Cerebellar nuclear complex (tissue), 1 donor: ENCODE results near the gene MYOM3.

Source experiments
- DNase-seq, 2 experiments: peaks; one replicate each; lab custom pipeline; 2025; lab: John Stamatoyannopoulos, UW

Gene MYOM3

DNA sequence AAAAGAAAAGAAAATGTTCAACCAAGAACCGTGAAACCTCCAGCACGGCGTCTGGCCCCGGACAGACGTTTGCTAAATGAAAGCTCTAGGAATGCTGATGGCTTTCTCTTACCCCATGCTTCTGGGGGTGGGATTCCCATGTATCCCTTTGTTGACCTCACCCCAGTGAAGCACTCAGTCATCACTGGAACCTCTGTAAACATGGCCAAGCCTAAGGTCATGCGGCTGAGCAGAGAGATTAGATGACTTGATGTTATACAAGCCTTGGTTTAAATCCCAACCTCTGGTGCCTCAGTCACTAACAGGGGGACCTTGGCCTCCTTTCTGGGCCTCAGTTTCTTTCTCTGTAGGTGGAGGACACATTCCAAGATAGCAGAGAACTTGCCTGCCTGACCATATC lies 2.8 kb upstream of the MYOM3 start:
- DNase-seq: no peak

DNA sequence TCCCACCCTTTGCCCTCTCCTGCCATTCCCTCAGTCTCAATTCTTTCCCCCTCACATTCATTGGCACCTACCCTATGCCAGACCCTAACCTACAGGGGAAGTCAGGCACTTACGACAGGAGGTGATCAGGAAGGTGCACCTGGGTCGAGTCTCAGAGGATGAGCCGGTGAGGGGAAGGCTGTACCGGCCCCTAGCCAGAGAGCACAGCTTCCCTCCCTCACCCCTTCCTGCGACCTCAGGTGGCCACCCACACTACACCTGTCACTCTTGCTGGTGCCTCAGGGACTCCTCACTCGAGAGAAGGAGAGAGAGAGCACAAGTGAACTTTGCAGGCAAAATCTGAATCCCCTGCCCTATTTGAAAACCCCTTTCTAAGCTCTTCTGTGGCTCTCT lies 1.7 kb upstream of the MYOM3 start:
- DNase-seq: no peak

DNA sequence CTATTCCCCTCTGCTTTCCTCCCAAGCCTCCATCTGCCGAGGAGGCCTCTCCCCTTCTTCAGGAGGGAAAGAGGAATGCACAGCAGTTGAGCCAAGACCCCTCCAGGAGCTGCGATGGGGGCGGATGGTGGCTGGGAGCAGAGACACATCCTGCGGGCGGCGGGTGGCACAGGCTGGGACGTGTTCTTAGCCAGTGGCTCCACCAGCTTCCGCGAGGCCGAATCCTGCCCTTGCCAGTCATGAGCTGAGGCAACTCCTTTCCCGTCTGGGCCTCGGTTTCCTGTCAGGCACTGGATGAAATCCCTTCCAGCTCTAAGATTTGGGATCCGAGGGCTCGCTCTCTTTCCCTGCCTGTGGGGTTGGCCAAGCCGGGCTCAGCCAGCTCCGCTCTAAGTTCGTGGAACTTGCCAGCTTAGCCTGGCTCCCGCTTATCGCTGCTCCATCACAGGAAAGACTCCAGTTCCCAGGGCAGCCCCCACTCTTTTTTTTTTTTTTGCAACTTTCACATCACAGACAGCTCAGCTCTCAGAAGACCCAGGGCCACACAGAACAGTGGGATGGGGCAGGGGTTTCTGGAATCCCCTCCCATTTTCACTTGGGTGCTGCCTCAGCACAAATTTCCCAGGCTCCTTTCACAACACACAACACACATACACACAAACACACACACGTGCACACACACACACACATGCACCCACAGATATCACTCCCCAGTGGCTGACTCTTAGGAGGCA lies 506 bp downstream of the MYOM3 start:
- DNase-seq: no peak

DNA sequence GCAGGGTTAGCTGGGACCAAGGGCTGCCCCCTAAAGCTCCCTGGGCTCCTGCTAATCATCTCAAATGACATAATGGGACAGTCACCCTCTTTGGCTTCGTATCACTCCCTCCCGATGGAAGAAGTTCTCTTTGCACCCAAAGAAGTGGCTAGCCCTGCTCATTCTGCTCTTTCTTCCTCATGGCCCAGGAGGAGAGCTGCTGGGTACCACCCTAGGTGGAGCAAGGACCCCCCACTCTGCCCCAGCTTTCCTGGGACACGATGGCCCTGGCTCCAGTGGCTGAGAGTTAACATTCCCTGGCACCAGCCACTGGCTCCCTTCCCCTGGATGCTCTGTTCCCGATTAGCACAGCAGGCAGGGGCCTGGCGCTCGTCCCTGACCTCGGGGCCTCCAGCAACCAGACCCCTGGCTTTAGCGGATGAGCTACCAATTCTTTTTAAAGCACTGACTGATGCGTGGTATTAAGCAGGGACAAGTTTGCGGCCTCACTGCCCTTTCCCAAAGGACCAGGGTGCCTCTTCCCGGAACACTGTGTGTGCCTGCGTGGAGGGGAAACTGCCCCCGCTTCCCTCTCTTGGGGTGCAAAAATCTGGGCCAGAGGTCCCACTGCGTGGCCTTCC lies 1.2 kb downstream of the MYOM3 start:
- DNase-seq: no peak

DNA sequence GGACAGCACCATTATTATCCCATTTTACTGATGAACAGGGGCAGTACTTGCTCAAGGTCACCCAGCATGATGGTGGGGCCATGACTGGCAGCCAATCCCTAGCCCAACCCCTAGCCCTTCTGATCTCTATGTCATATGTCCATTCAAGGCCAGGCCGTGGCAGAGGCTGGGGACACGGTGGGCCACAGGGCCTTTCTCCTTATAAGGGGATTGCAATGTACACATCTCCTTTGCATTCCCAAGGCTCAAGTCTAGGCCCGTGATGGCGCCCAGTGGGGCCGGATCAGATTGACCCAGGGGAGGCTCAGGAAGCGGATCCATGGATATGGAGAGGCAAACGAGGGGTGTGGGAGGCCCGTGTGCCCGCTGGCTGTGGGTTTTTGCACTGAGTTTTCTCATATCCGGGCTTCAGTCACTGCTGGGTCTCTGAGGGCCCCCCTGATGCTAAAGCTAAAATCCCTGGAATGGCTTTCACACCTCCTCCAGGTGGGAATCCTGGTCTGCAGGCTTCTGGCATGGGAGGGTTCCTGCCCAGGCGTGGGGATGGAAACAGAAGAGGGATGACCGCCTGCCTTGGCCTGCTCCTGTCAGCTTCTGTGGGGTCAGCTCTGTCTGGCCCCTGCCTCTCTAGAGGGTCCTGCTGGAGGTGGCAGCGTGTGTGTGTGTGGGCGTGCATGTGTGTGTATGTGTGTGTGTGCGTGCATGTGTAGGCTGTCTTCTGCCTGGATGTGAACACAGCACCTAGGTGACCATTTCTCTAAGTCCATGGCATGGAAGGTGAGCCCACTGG lies 2.1 kb downstream of the MYOM3 start:
- no peak for DNase-seq

DNA sequence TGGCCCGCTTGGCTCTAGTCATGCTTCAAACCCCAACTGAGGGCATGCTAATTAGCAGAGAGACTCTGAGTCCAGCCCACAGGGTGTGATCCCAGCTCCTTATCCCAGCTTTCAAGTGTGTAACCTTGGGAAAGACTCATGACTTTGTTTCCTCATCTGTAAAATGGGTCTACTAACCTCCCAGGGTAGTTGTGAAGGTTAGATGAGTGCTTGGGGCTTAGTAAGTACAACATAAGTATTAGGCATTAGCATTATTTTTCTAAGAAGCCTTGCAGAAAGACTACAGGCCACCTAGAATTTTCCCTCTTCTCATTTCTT lies 2.8 kb downstream of the MYOM3 start:
- no peak for DNase-seq

DNA sequence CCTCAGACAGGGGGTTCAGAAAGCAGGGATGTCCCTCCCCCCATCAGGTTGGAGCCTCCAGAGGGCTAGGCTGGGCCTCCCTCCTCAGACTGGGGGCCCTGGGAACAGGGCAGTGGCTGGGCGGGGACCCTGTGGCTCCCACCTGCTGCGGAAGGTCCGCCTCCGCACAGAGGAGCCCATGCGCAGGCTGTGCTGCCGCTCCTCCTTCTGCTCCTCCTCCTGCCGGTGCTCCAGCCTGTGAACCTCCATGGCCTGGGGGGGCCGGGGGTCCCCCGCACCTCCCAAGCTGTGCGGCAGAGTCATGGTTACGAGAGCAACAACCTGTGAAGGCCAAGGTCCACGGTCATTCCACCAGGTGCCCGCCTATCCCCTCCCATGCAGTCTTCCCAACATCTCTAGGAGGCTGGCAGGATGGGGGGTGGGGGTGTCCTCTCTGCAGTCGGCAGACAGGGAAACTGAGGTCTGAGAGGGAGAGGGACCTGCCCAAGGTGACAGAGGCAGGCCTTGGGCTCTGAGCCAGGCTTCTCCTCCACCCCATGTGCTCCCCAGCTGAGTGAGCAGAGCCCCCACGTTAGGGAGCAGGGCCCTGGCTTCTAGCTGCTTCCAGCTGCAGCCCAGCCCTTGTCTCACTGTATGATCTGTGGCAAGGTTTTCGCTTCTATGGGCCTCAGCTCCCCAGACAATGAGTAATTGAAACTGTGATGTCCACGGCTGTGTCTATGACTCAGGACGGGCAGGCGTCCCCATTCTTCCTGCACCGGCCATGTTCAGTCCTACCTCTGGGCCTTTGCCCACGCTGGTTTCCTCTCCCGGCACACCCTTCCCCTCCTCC lies 3.4 kb downstream of the MYOM3 start:
- no peak for DNase-seq

DNA sequence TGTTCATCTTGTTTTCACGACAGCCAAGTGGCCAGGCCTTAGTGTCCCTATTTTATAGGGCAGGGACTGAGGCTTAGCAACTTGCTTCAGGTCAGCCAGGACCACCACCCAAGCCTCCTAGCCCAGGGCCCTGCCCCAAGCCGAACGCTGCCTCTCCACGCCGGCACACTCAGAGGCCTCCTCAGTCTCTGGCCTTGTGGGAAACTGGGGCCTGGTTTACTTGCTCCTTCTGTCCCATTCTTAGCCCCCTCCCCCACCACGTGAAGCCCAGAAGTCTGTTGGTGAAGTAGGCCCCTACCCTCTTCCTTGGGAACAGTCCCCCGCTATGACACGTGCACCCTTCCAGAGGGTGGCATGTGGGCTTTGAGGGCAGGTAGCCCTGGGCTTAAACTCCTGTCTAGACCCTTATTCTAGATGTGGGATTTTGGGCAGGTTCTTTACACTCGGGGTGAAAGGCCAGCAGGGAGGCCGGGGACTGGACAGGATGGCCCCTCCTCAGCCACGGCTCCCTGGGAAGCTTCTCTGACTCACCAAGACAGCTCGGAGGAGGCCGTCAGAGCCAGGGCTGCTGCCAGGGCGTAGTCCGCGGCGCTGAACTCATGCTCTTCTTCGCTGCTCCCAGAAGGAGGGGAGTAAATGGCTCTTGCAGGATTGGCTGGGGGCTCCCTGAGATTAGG lies 4.3 kb downstream of the MYOM3 start:
- no peak for DNase-seq

DNA sequence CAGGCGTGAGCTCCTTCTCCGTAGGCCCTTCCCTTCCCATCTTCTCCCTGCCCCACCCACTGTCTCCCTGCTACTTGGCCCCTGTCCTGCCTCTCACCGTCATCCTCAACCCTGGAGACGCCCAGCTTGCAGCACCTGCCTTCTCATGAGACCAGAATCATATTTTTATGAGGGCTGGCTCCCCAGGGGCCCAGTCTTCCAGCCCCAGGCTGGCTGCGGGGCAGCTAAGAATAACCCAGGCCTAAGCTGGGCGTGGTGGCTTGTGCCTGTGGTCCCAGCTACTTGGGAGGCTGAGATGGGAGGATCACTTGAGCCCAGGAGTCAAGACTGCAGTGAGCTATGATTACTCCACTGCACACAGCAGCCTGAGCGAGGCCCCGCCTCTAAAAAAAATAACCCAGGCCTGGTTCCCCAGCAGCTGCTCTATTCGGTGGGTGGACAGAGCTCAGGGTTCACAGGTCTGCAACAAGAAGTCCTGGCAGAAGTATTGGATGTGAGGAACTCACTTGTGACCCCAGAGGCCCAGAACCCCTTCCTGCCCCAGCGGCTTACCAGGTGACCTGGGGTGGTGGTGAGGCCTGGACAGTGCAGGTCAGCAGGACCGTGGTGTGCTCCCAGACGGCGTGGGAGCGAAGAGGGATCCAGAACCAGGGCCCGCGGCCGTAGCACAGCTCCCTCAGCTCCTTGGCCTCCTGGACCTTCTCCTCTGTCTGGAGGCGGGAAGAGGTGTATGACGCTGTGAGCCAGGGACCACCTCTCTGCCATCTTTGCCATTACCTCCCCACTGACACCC lies 6.4 kb downstream of the MYOM3 start:
- DNase-seq: no peak

DNA sequence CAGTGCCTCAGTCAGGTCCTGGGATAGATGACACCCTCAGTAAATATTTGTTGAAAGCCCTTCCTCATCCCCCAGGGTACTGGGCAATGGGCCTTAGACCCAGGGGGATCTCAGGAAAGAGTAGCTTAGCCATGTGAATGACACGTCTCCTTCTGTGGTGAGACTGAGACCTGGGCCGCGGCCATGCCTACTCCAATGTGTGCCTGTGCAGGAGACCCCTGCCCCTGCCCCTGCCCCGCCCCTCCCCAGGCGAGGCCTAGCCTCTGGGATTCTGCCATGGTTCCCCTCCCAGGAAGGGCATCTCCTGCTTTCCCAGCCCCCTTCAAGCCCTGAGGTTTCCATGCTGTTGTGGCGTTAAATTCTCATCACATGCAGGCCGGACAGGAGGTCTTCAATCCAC lies 7.1 kb downstream of the MYOM3 start:
- DNase-seq: no peak

DNA sequence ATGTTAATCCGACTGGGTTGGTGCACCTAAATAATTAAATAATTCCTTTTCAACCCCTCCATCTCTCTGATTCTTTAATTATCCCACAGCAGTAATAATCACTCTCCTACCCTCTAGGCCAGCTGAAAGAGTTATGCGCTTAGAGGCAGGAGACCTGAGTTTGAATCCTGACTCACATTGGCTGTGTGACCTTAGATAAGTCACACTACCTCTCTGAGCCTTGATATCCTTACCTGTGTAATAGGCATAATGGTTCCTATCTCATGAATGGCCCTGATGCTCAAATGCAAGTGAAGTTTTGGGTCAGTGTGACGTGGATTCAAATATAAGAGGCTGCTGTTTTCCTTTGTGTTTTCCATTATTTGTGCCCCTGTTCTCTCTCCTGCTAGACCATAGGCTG lies 8.1 kb downstream of the MYOM3 start:
- DNase-seq: no peak

DNA sequence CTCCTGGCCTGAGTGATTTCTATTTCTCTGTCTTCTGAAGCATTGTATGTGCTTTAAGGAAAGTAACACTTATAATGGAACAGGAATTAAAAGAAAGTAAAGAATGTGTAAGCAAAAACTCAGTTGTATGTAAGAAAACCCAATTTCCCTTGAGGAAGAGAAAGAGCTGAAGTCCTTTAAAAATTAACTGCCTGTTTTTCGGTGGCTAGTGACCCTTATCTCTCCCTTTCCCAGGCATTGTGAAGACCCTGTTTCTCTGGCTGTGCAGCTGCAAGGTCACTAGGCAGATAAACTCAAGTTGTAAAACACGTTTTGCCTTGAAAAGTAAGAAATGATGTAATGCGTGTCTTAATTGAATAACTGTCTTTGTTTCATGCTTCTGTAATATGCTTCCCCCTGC lies 8.5 kb downstream of the MYOM3 start:
- DNase-seq: no peak

DNA sequence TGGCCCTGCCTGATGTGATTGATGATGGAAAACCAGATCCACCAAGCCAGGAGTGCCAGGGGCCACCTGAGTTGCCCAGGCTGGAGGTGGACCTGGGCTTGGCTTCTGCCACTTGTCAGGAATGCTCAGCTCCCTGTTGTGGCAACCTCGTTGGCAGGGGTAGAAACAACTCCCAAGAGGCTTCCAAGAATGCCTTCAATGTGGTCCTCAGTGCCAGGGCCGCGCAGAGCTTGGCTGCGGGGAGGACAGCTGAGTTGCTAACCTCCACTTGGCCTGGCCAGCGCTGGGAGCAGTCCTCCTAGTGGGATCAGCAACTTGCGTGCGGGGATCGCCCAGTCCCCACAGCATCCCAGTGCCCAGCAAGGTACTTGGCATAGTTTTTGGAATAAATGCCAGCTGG lies 9.0 kb downstream of the MYOM3 start:
- no peak for DNase-seq

DNA sequence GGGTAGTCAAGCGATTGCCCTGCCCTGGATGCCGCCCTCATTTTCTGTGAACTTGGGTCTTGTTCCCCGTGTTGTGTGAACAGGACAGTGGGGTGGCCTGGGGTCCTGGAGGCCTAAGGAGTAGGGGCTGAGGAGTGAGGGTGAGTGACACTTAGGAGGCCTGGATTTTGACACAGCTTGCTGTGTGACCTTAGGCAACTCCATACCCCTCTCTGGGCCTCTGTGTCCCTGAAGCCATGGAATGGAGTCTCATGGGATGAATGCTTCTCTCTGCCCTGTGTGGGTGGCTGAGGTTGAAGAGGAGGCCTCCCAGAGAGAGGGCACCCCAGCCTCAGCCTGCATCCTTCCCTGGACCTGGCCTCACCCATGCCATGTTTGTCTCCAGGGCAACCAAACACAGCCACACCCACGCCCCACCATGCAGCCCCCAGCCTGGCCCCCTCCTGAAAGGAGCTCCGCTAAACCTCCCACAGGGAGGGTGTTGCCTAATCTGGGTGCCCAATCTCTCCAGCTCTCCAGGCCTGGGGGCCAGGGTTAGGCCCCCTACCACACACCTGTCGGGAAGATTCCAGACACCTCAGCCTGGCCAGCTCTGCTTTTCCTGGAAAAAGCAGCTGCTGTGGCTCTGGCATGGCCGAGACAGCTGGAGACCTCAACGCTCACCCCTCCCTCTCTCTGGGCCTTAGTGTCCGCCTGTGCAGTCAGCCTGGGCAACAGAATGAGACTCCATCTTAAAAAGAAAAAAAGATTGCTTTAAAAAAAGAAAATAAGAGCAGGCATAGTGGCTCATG lies 9.9 kb downstream of the MYOM3 start:
- DNase-seq: no peak

DNA sequence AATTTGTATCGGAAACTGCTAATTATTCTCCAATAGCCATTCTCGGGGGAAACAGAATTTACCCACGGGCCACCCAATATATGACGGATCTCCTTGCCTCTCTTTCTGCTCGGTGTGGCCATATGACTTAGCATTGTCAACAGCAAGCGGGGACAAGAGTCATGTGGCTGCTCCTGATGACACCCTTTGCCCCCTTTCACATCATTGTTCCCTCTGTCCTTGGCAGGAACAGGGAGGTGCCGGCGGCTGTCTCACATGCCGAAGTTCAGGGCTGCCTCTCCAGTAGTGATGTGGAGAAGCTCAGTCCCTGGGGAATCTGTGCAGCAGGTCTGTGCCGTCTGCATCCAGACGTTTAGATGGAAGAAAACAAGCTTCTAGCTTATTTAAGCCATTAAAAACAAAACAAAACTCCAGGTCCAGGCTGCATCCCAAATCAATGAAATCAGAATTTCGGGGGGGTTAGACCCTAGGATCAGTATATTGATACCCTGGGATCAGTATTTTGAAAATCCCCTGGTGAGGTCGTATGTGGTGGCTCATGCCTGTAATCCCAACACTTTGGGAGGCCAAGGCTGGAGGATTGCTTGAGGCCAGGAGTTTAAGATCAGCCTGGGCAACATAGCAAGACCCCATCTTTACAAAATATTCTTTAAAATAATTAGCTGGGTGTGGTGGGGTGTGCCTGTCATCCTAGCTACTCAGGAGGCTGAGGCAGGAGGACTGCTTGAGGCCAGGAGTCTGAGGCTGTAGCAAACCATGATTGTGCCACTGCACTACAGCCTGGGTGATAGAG lies 10.8 kb downstream of the MYOM3 start:
- no peak for DNase-seq

DNA sequence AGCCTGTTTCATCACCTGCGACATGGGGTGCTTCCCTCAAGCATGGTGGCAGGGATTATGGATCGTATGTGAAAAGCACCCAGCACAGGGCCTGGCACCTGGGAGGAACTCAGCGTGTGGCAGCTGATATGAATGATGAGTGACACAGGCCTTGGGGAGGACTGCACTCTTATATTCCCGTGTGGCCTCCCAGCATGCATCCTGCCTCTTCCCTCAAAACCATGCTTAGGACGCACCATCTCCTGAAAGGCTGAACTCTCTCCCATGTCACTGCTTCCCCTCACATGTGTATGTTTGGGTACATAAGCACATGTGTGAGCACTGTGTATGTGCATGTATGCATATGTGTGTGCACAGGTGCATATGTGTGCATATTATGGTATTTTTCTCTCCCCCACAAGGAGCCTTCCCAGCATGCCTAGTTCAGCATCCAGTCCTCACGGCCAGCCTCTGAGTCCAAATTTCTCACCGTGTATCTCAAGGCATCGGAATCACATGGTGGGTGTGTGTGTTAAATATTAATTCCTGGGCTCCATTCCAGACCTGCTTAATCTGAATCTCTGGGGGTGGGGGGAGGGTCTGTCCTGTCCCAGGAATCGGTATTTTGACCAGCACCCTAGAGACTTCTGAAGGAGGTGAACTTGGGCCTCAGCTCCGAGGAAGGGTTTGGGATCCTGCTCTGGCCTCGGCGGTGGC lies 12.8 kb downstream of the MYOM3 start:
- no peak for DNase-seq

DNA sequence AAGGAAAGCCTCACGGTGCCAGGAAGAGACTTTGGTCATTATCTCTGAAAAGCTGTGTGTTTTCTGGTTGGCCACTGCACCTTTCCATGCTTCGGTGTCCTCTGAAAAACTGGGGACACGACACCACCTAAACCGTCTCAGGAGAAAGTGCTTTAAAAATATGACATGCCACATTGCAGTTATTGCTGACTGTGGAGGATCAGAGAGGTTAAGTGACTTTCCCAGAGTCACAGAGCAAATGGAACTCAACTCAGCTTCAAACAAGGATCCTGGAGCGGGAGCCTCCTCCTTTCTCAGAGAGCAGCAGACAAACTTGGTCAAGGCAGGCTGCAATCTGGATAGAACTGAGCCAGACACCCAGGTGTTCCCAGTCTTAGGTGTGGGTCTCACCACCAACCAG lies 13.8 kb downstream of the MYOM3 start:
- no peak for DNase-seq

DNA sequence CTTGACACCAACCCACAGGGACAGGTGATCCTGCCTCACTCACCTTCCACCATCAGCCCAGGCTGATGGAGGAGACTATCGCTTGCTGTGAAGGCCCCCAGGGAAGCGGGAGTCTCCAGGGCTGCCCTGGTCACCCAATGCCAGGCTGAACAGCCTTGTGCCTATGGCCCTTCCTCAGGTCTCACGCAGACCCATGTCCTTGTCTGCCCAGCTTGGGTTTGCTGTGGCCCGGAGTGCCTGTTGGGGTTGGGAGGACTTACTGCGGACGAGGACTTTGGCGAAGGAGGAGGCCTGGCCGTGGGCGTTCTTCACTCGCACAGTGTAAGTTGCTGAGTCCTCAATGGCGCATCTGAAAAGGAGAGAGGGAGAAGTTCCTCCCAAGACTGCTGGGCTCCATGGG lies 14.3 kb downstream of the MYOM3 start:
- DNase-seq: no peak

DNA sequence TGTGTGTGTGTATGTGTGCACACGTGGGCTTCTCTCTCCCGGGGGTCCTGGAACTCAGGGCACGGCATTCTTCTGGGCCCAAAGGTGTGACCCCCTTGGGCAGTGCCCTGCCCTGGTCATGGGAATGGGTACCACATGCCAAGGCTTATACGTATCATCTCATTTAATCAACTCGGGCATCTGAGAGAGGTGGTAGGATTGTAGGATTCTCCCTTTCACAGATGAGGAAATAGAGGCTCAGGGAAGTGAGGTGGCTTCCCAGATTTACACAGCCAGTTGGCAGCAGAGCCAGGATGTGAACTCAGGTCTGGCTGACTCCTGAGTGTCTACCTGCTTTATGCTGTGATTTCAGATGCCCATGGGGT lies 15.2 kb downstream of the MYOM3 start:
- no peak for DNase-seq
